Stimulated activated CD8-positive, alpha-beta memory T cell treated with anti-CD3 and anti-CD28 coated beads, Interleukin-12 subunit alpha, Interleukin-12 subunit beta, amount 100 ng/mL, for 24 hours (primary cell): ENCODE data around the gene BMAL1.

Experiments
- DNase-seq: peaks from one replicate; pipeline ENCODE4 v3.0.0-alpha.2; 2020; ENCODE audit errors: extremely low read depth

Gene BMAL1

GRCh38 chr11:13316528-13316961, 39.0 kb downstream of the BMAL1 start:
- no peak for DNase-seq

- DNase-seq, result no peak
Measured at GRCh38 chr11:13317293-13318080, 39.9 kb downstream of the BMAL1 start.

GRCh38 chr11:13318498-13319295, 41.1 kb downstream of the BMAL1 start:
- DNase-seq, result no peak

- DNase-seq, result no peak
Measured at GRCh38 chr11:13320688-13321087, 43.1 kb downstream of the BMAL1 start.

- no peak for DNase-seq
Measured at GRCh38 chr11:13321431-13321830, 43.8 kb downstream of the BMAL1 start.

GRCh38 chr11:13324141-13324540, 46.6 kb downstream of the BMAL1 start:
- no peak for DNase-seq

- DNase-seq, result no peak
Measured at GRCh38 chr11:13324709-13325108, 47.1 kb downstream of the BMAL1 start.

- no peak for DNase-seq
Measured at GRCh38 chr11:13327421-13327820, 49.8 kb downstream of the BMAL1 start.

GRCh38 chr11:13328286-13328685, 50.7 kb downstream of the BMAL1 start:
- DNase-seq, result no peak

GRCh38 chr11:13329670-13330356, 52.2 kb downstream of the BMAL1 start:
- no peak for DNase-seq

- no peak for DNase-seq
Measured at GRCh38 chr11:13332124-13332523, 54.5 kb downstream of the BMAL1 start.

- DNase-seq, result no peak
Measured at GRCh38 chr11:13333456-13333957, 55.9 kb downstream of the BMAL1 start.

- no peak for DNase-seq
Measured at GRCh38 chr11:13334034-13334786, 56.6 kb downstream of the BMAL1 start.

GRCh38 chr11:13335319-13335718, 57.7 kb downstream of the BMAL1 start:
- peak; percentile 16 for DNase-seq

- no peak for DNase-seq
Measured at GRCh38 chr11:13336246-13336878, 58.8 kb downstream of the BMAL1 start.

- no peak for DNase-seq
Measured at GRCh38 chr11:13338019-13338426, 60.4 kb downstream of the BMAL1 start.

GRCh38 chr11:13338427-13339069, 61.0 kb downstream of the BMAL1 start:
- DNase-seq, result no peak

- DNase-seq, result no peak
Measured at GRCh38 chr11:13339195-13340153, 61.9 kb downstream of the BMAL1 start.

- DNase-seq, result no peak
Measured at GRCh38 chr11:13341026-13341425, 63.4 kb downstream of the BMAL1 start.
